ENCODE measurements around the gene NPHP4. TPM values are rescaled to one million over a fixed set of nuclear protein-coding genes. Genes with fewer than 3 reads are reported as not detected.

The NPHP4 gene
- total RNA-seq = 18.0 TPM

- ATAC-seq = peak; percentile 99
Measured at GRCh38 chr1:5992026-5992813, at the start of gene NPHP4. Gene NPHP4, minus strand, starts transcription at chr1:5992425. Its CDS starts 6,136 bp downstream, at chr1:5986289.

GRCh38 chr1:6041432-6042062 is 49.3 kb upstream of the NPHP4 start:
- ATAC-seq = no peak
- intact Hi-C loops (cut with DNase I) = no loop called here
- no peak for DNase-seq (ENCODE audit: low spot score)

More at GRCh38 chr1:5992026-5992813, at the start of gene NPHP4:
- intact Hi-C loops (cut with DNase I) = no loop called here
- peak; percentile 100 for DNase-seq (ENCODE audit: low spot score)

- ATAC-seq = no peak
- intact Hi-C loops (cut with DNase I) = no loop called here
- no peak for DNase-seq (ENCODE audit: low spot score)
Measured at GRCh38 chr1:6040861-6041415, 48.7 kb upstream of the NPHP4 start.

DNA sequence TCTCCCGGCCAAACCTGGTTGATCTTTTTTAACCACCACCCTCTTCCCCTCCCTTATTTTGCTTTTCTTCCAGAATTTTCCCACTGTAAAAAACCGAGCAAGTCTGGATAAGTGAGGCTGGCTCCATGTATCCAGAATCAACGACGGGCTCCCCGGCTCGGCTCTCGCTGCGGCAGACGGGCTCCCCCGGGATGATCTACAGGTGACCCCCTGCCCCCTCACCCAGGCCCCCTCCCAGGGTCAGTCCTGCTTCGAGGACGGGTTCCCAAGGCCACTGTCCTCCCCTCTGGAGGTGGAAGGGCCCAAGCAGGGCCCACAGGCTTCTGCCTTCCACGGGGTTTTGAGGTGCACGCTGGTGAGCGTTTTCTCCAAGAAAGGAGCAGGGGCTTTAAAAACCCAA is 48.2 kb upstream of the NPHP4 start:
- ATAC-seq (no peak), DNase-seq (ENCODE audit: low spot score) (no peak)
- intact Hi-C loops (cut with DNase I) = no loop called here

DNA sequence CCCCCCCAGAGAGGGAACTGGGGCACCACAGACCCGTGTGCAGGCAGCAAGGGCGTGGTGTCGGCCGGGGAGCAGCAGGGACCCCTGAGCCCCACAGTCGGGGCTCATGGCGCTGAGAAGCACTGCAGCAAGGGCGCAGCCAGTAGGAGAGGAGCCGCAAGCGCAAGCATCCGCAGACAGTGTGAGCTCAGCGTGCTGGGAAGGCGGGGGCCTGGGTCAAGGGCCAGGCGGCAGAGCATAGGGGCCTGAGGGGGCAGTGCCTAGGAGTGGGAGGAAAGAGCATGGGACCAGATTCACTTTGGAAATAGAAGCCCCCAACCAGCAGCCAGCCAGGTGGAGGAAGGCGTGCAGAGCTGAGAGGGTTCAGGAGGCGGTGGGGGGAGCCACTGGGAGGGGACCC is 46.8 kb upstream of the NPHP4 start:
- DNase-seq (ENCODE audit: low spot score) (no peak), ATAC-seq (no peak)
- intact Hi-C loops (cut with DNase I) = no loop called here

- no peak for ATAC-seq
- DNase-seq (ENCODE audit: low spot score) = no peak
- intact Hi-C loops (cut with DNase I) = no loop called here
Measured at GRCh38 chr1:6038603-6039002, 46.4 kb upstream of the NPHP4 start.

GRCh38 chr1:6037338-6037762 is 45.1 kb upstream of the NPHP4 start:
- DNase-seq (ENCODE audit: low spot score) (no peak), ATAC-seq (no peak)
- intact Hi-C loops (cut with DNase I) = no loop called here

DNA sequence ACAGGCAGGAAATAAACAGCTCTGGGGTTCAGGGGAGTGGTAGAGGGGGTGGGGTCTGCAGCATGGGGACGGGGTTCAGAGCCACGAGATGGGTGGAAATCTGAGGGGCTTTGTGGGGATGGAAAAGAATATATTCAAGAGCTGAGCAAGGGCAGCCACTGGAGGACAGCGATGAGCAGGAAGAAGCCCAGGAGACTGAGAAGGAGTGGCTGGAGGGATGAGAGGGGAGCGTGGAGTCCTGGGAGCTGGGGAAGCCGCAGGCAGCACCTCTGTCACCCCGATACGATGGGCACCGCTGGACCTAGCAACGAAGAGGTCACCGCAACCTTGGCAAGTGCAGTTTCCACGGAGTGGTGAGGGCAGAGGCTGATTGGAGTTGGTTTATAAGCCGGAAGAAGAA is 43.5 kb upstream of the NPHP4 start:
- intact Hi-C loops (cut with DNase I) = no loop called here
- ATAC-seq (no peak), DNase-seq (ENCODE audit: low spot score) (no peak)

- intact Hi-C loops (cut with DNase I) = no loop called here
- DNase-seq (ENCODE audit: low spot score) (no peak), ATAC-seq (no peak)
Measured at GRCh38 chr1:6035303-6035702, 43.1 kb upstream of the NPHP4 start.

DNA sequence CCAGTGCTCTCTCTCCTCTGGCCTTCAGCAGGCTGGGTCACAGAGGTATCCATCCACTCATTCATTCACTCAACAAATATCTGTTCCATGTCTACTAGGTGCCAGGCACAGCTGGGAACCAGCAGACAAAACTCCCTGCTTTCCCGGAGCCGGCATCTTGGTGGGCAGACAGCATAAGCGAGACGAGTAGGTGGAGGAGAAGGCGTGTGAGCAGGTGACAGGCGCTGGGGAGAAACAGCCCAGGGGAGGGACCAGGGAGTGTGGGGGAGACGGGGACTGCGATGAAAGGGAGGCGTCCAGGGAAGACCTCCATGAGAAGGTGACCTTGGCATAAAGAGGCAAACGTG is 42.5 kb upstream of the NPHP4 start:
- intact Hi-C loops (cut with DNase I) = no loop called here
- DNase-seq (ENCODE audit: low spot score) (no peak), ATAC-seq (no peak)

GRCh38 chr1:6033986-6034749 is 41.9 kb upstream of the NPHP4 start:
- DNase-seq (ENCODE audit: low spot score) (no peak), ATAC-seq (no peak)
- intact Hi-C loops (cut with DNase I) = no loop called here

DNA sequence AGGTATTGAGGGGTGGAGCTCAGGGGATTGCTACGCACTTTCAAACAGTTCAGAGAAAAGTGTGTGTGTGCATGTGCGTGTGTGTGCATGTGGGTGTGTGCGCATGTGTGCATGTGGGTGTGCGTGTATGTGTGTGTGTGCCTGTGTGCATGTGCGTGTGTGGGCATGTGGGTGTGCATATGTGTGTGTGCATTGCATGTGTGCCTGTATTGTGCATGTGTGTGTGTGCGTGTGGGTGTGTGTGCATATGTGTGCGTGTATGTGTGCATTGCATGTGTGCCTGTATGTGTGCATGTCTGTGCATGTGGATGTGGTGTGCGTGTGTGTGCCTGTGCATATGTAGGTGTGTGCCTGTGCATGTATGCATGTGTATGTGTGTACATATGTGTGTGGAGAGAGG is 40.9 kb upstream of the NPHP4 start:
- no peak for ATAC-seq
- intact Hi-C loops (cut with DNase I) = no loop called here
- no peak for DNase-seq (ENCODE audit: low spot score)

- no peak for DNase-seq (ENCODE audit: low spot score)
- intact Hi-C loops (cut with DNase I) = no loop called here
- no peak for ATAC-seq
Measured at GRCh38 chr1:6030547-6031261, 38.5 kb upstream of the NPHP4 start.

GRCh38 chr1:6030132-6030531 is 37.9 kb upstream of the NPHP4 start:
- DNase-seq (ENCODE audit: low spot score) (no peak), ATAC-seq (no peak)
- intact Hi-C loops (cut with DNase I) = no loop called here

DNA sequence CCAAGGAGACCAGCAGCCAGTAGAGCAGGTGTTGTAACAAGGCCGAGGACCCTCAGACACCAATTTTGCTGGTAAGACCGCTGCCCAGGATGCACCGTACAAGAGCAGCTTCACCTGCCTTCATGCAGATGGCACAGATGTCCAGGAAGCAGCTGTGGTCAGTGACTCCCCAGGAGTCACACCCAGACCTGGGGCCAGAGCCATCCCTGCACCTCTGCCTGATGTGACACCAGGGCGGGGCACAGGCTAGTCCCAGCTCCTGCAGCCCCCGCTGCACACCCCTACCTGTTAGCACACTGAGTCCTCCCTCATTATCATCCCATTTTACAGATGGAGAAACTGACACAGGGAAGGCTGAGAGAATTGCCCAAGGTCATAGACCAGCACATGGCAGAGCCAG is 37.1 kb upstream of the NPHP4 start:
- DNase-seq (ENCODE audit: low spot score) = no peak
- intact Hi-C loops (cut with DNase I) = no loop called here
- no peak for ATAC-seq

- ATAC-seq (peak; percentile 75), DNase-seq (ENCODE audit: low spot score) (no peak)
- intact Hi-C loops (cut with DNase I) = no loop called here
Measured at GRCh38 chr1:6028042-6028850, 36.0 kb upstream of the NPHP4 start.

GRCh38 chr1:6027591-6027990 is 35.4 kb upstream of the NPHP4 start:
- no peak for ATAC-seq
- intact Hi-C loops (cut with DNase I) = no loop called here
- DNase-seq (ENCODE audit: low spot score) = no peak

DNA sequence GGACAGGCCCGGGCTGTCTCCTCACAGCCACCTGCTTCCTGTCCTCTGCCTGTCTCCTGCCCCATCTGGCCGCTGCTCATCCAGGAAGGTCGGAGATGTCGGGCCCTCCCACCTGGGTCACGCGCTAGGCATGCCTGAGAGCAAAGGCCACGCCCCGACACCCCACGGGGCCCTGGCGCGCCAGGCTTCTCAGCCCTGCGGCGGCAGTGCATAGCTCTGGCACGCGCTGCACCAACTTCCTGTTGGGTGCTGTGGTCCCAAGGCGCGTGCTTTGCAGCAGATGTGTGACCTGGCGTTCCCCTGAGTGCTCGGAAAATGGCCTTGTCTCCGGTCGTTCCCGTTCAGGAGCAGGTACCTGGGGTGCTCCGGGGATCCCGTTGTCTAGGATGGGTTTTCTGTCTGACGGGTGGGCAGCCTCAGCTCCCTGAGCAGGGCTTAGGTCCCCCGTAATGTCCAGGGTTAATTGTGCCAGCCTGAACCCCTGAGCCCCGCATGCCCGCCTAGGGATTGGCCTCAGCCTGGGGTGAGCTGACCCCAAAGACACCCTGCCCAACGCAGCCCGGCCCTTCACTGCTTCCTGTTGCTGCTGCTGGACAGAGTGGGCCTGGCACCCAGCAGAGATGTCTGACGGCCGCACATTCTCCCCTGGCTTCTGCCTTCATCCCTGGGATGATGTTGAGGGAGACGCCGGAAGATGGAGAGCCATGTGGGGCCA is 34.0 kb upstream of the NPHP4 start:
- peak; percentile 84 for DNase-seq (ENCODE audit: low spot score)
- ATAC-seq = peak; percentile 90
- intact Hi-C loops (cut with DNase I) = no loop called here

Measured in sciatic nerve (tissue), 2 donors.